PC-9 (cell line): ENCODE results near the gene RCOR3. TPM values are rescaled to one million over a fixed set of nuclear protein-coding genes. Genes with fewer than 3 reads are reported as not detected.
A peak's percentile ranks its signal among the peaks of the same experiment; 100 is the strongest.
"Not testable (repeated sequence)": the region's sequence is repeated elsewhere in the genome, so short reads cannot be mapped to it uniquely, and the experiment has no call there.

Source experiments
- BruUV-seq: library from RNA; stranded (reverse); fragments of 400-500 nt; replicated peaks from 2 replicates; lab custom pipeline; 2021; lab: Mats Ljungman, UMichigan
- CTCF ChIA-PET: fragments of 300-600 bp; sonication (Branson Sonifier 250); formaldehyde crosslinking; loops from one replicate; lab custom pipeline; 2022; ENCODE audit warnings: antibody characterized with exemption; lab: Charles Lee
- POLR2A ChIA-PET: fragments of 300-600 bp; sonication (Branson Sonifier 250); formaldehyde crosslinking; loops from one replicate; lab custom pipeline; 2022; ENCODE audit warnings: antibody characterized with exemption; ENCODE audit not compliant: unreplicated experiment; lab: Charles Lee
- DNase-seq, 2 experiments: peaks; one replicate each; pipeline versions ENCODE4 v3.0.0 to v3.0.0-alpha.2; 2015 to 2022; ENCODE audit warnings: mixed read lengths in 1 of 2
- H2AFZ ChIP-seq: fragments of 200-600 bp; sonication (generic); 2 replicates; pipeline ENCODE4 v1.8.1; 2017; ENCODE audit warnings: antibody characterized with exemption
- H3F3A ChIP-seq: fragments of 200-600 bp; sonication (generic); 2 replicates; pipeline ENCODE4 v1.8.1; 2017; ENCODE audit warnings: antibody characterized with exemption, mild to moderate bottlenecking, low read depth; ENCODE audit not compliant: insufficient read depth
- H3K27ac ChIP-seq: fragments of 200-600 bp; sonication (generic); 2 replicates; pipeline ENCODE4 v1.6.1; 2016; ENCODE audit warnings: mixed run types
- H3K27me3 ChIP-seq: fragments of 200-600 bp; sonication (generic); 2 replicates; pipeline ENCODE4 v1.6.1; 2016; ENCODE audit warnings: low read depth, mixed run types; ENCODE audit not compliant: insufficient read depth
- H3K36me3 ChIP-seq: fragments of 200-600 bp; sonication (generic); 2 replicates; pipeline ENCODE4 v1.6.1; 2016; ENCODE audit warnings: low read depth, mixed run types
- H3K4me1 ChIP-seq: fragments of 200-600 bp; sonication (generic); replicated peaks from 2 replicates; pipeline ENCODE4 v1.6.1; 2016; ENCODE audit warnings: mixed run types; ENCODE audit not compliant: insufficient read depth
- H3K4me2 ChIP-seq: fragments of 200-600 bp; sonication (generic); 2 replicates; pipeline ENCODE4 v1.6.1; 2017; ENCODE audit warnings: mixed run types
- H3K4me3 ChIP-seq: fragments of 200-600 bp; sonication (generic); 2 replicates; pipeline ENCODE4 v1.6.1; 2016; ENCODE audit warnings: mixed run types
- H3K79me2 ChIP-seq: fragments of 200-600 bp; sonication (generic); 2 replicates; pipeline ENCODE4 v1.6.1; 2017; ENCODE audit warnings: low read depth, mixed run types
- H3K9me2 ChIP-seq: fragments of 200-600 bp; sonication (generic); 2 replicates; pipeline ENCODE4 v1.8.1; 2017; ENCODE audit warnings: mild to moderate bottlenecking; ENCODE audit not compliant: insufficient read depth
- H3K9me3 ChIP-seq: fragments of 200-600 bp; sonication (generic); 2 replicates; pipeline ENCODE4 v1.8.1; 2016; ENCODE audit warnings: low read depth; ENCODE audit not compliant: insufficient read depth
- H4K20me1 ChIP-seq: fragments of 200-600 bp; sonication (generic); 2 replicates; pipeline ENCODE4 v1.8.1; 2017; ENCODE audit not compliant: insufficient read depth
- CTCF ChIP-seq: fragments of 200-600 bp; sonication (generic); conservative IDR thresholded peaks from 2 replicates; pipeline ENCODE4 v1.6.1; 2017; ENCODE audit warnings: mixed run types, antibody characterized with exemption, mild to moderate bottlenecking, moderate library complexity
- EZH2 ChIP-seq: fragments of 200-600 bp; sonication (generic); IDR thresholded peaks from 2 replicates; pipeline ENCODE4 v1.8.0; 2017; ENCODE audit warnings: antibody characterized with exemption, low read depth
- intact Hi-C: fragments of 100-400 bp; cut with micrococcal nuclease; formaldehyde crosslinking; loops from one replicate; pipeline ENCODE4 v1.10.0; 2022; ENCODE audit not compliant: unreplicated experiment
- total RNA-seq: library from RNA; stranded (reverse); gene quantifications from 2 replicates; pipeline ENCODE4 v1.2.3, GENCODE V29; 2021

RCOR3 gene
- total RNA-seq, 1 experiment from 2014 or later, result 48.7 TPM

DNA sequence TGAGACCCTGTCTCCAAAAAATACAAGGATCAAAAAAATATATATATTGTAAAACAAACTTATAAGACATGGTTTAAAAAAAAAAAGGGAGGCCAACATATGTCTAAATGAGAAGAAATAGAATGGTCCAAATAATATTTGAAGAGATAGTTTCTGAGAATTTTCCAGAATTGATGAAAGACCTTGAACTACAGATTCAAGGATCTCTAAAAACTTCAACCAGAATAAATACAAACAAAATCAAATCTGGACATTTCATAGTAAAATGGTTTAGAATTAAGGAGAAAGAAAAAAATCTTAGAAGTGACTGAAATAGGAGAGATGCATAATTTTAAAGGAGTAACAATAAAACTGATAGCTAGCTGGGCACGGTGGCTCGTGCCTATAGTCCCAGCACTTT lies 45.5 kb upstream of the RCOR3 start:
- ChIA-PET CTCF (no interaction called here), POLR2A (no interaction called here)
- H3K4me2 ChIP-seq, result no peak overlapping the region
- H3K36me3 ChIP-seq, result no peaks in the 10 kb centered on the region
- no peaks in the 10 kb centered on the region for H3K9me3 ChIP-seq
- H3K4me3 ChIP-seq, result no peak overlapping the region
- no peaks in the 10 kb centered on the region for H3F3A ChIP-seq
- H3K79me2 ChIP-seq, result no peaks in the 10 kb centered on the region
- H3K27ac ChIP-seq, result no peak overlapping the region
- H3K4me1 ChIP-seq, result no peaks in the 10 kb centered on the region
- H2AFZ ChIP-seq, result no peak overlapping the region
- TF ChIP-seq EZH2 (no peak), CTCF (no peak)
- DNase-seq, result no peak
- intact Hi-C loops, result no loop called here
- no peaks in the 10 kb centered on the region for H3K9me2 ChIP-seq
- H4K20me1 ChIP-seq, result no peaks in the 10 kb centered on the region
- BruUV-seq, result no TSS peak
- H3K27me3 ChIP-seq, result 0 out of 2 replicates have a peak, but pooled peaks cover 3% of the 10 kb centered on the region

DNA sequence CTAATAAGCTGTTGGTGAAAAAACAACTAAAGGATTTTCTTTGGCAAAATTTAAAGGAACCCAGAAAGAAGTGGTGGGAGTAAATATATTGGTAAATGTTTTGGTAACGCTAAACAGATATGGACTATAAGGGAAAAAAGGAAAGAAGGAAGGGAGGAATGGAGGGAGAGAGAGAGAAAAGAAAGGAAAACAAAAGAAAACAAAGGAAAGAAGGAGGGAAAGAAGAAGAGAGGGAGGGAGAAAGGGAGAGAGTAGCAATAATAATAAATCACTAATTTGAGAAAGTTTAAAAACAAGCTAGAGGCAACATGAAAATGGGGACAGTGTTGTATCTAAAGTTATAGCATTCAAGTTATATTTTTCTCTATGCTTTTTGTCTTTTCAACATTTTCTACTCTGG lies 43.6 kb upstream of the RCOR3 start:
- no peaks in the 10 kb centered on the region for H4K20me1 ChIP-seq
- no peaks in the 10 kb centered on the region for H3K9me2 ChIP-seq
- ChIA-PET POLR2A (no interaction called here), CTCF (no interaction called here)
- intact Hi-C loops, result no loop called here
- DNase-seq, result no peak
- H3F3A ChIP-seq, result no peaks in the 10 kb centered on the region
- no peaks in the 10 kb centered on the region for H3K36me3 ChIP-seq
- H3K4me2 ChIP-seq, result no peak overlapping the region
- no peak overlapping the region for H2AFZ ChIP-seq
- peaks cover 6% of the 10 kb centered on the region; the same call in 1 of the 2 replicates for H3K27me3 ChIP-seq
- TF ChIP-seq CTCF (no peak), EZH2 (no peak)
- no TSS peak for BruUV-seq
- H3K9me3 ChIP-seq, result no peaks in the 10 kb centered on the region
- H3K4me1 ChIP-seq, result no peaks in the 10 kb centered on the region
- H3K27ac ChIP-seq, result no peak overlapping the region
- no peak overlapping the region for H3K4me3 ChIP-seq
- no peaks in the 10 kb centered on the region for H3K79me2 ChIP-seq

DNA sequence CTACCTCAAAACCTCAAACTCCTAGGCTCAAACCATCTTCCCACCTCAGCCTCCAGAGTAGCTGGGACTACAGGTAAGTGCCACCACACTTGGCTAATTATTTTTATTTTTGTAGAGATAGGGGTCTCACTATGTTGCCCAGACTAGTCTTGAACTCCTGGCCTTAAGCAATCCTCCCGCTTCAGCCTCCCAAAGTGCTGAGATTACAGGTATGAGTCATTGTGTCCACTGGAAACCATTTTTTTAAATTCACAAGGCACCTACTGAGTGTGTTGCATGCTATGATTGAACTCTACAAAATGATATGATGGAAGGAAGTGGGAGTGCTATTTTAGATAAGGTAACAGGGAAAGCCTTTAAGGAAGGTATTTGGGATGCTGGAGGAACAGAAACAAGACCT lies 41.8 kb upstream of the RCOR3 start:
- ChIA-PET POLR2A (no interaction called here), CTCF (no interaction called here)
- no peaks in the 10 kb centered on the region for H3F3A ChIP-seq
- H3K4me1 ChIP-seq, result no peaks in the 10 kb centered on the region
- H3K27ac ChIP-seq, result no peak overlapping the region
- intact Hi-C loops, result no loop called here
- no peaks in the 10 kb centered on the region for H3K9me3 ChIP-seq
- no peak overlapping the region for H3K4me2 ChIP-seq
- no peak for TF ChIP-seq EZH2
- TF ChIP-seq CTCF, result no peak
- no peaks in the 10 kb centered on the region for H3K36me3 ChIP-seq
- H3K79me2 ChIP-seq, result no peaks in the 10 kb centered on the region
- H3K9me2 ChIP-seq, result no peaks in the 10 kb centered on the region
- DNase-seq, result no peak
- no peak overlapping the region for H2AFZ ChIP-seq
- BruUV-seq, result no TSS peak
- H3K27me3 ChIP-seq, result peaks cover 18% of the 10 kb centered on the region
- H4K20me1 ChIP-seq, result no peaks in the 10 kb centered on the region
- H3K4me3 ChIP-seq, result no peak overlapping the region

DNA sequence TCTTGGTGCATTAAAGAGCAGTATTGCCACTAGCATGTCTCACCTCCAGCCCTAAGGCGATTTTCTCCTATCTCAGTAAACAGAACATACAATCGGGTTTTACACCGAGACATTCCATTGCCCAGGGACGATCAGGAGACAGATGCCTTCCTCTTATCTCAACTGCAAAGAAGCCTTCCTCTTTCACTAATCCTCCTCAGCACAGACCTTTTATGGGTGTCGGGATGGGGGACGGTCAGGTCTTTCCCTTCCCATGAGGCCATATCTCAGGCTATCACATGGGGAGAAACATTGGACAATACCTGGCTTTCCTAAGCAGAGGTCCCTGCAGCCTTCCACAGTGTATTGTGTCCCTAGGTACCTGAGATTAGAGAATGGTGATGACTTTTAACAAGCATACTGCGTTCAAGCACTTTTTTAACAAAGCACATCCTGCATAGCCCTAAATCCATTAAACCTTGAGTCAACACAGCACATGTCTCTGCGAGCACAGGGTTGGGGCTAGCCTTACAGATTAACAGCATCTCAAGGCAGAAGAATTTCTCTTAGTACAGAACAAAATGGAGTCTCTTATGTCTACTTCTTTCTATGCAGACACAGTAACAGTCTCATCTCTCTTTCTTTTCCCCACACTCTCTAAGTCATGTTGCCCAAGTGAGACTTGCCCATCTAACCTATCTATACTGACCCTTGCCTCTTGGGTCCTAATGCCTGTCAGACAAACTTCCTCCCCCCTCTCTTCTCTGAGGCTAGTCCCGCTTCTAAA lies 36.5 kb upstream of the RCOR3 start:
- H3K36me3 ChIP-seq, intact Hi-C loops, H3K79me2 ChIP-seq, H3K4me1 ChIP-seq, BruUV-seq, POLR2A ChIA-PET, DNase-seq, H3K9me2 ChIP-seq, H4K20me1 ChIP-seq, H3K4me2 ChIP-seq, H2AFZ ChIP-seq, H3K4me3 ChIP-seq, CTCF ChIA-PET, H3F3A ChIP-seq, H3K9me3 ChIP-seq, H3K27ac ChIP-seq: not testable (repeated sequence)
- H3K27me3 ChIP-seq, result peaks cover 29% of the 10 kb centered on the region

- H3K36me3 ChIP-seq, H3K4me3 ChIP-seq, intact Hi-C loops, H3K4me1 ChIP-seq, H3F3A ChIP-seq, H3K4me2 ChIP-seq, H3K27me3 ChIP-seq, H4K20me1 ChIP-seq, H3K27ac ChIP-seq, H3K79me2 ChIP-seq, H3K9me2 ChIP-seq, BruUV-seq, POLR2A ChIA-PET, H3K9me3 ChIP-seq, DNase-seq: not testable (repeated sequence)
- CTCF ChIA-PET, result interaction anchor here (0.6 kb wide), 1 partner anchor 1138 kb away, joined by 4 read pairs; no protein-coding TSS in a partner anchor
- peak overlapping the region; percentile 35; the same call in 1 of the 2 replicates for H2AFZ ChIP-seq
Measured at GRCh38 chr1:211228573-211229364, 30.4 kb upstream of the RCOR3 start.
